Epithelial cell of proximal tubule (primary cell): ENCODE measurements around the gene GJA1. TPM values are rescaled to one million over a fixed set of nuclear protein-coding genes. Genes with fewer than 3 reads are reported as not detected.

Experiments used
- DNase-seq: peaks from one replicate; pipeline ENCODE4 v3.0.0-alpha.2; 2011; ENCODE audit warnings: low read depth
- H3K4me3 ChIP-seq: 2 replicates; pipeline ENCODE4 v1.5.1; 2011; ENCODE audit warnings: low read depth, mild to moderate bottlenecking, low read length
- CTCF ChIP-seq: conservative IDR thresholded peaks from 2 replicates; pipeline ENCODE4 v1.5.1; 2012; ENCODE audit warnings: low read depth, mild to moderate bottlenecking, low read length
- total RNA-seq: library from RNA; depleted of rRNA; stranded (reverse); fragments of >200 nt; gene quantifications from 2 replicates; pipeline ENCODE4 v1.2.3, GENCODE V29; 2015

Gene GJA1
- total RNA-seq, 1 donor from 2014 or later: 165 TPM

GRCh38 chr6:121479486-121480098 lies 44.1 kb downstream of the GJA1 start:
- no peak for TF ChIP-seq CTCF
- H3K4me3 ChIP-seq: no peak overlapping the region
- no peak for DNase-seq

GRCh38 chr6:121480099-121480713 lies 44.8 kb downstream of the GJA1 start:
- no peak for TF ChIP-seq CTCF
- DNase-seq: no peak
- H3K4me3 ChIP-seq: no peak overlapping the region

- TF ChIP-seq CTCF: no peak
- no peak overlapping the region for H3K4me3 ChIP-seq
- no peak for DNase-seq
Measured at GRCh38 chr6:121482004-121482693, 46.7 kb downstream of the GJA1 start.

DNA sequence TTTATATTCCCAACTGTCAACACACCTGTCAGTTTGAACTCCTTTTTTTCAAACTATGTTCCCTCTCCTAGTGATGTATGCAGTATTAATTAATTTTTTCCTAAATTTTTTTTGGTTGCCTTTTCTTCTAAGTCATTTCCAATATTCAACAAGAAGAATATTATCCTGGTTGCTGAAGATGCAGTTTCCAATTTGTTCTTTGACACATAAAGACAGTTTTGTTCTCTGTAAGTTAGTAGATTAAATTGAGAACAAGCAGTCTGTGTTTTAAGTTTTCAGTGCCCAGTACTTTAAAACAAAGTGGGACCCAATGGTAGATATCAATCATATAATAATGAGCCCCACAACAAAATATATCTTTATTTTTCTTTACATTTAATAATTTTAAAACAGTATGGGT lies 47.3 kb downstream of the GJA1 start:
- TF ChIP-seq CTCF: no peak
- no peak overlapping the region for H3K4me3 ChIP-seq
- no peak for DNase-seq

DNA sequence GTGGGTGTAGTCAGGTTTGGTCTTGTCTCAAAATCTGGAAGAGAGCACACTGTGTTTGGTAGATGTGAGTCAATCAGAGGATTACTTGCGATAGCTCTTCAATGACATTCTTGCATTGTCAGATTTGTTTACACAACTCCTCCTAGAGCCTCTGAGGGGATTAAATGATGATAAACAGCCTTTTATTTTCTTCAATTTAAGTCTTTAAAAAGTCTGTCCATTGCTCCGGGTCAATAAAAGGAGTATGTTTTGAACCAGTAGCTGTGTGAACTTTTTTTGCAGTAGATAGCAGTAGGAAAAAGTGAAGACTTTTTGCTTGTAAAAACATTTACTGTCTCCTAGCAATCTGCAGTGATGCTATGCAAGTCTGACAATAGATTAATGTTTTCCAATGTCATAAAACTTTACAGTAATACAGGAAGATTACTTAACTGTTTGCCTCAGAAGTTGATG lies 49.9 kb downstream of the GJA1 start:
- no peak overlapping the region for H3K4me3 ChIP-seq
- TF ChIP-seq CTCF: no peak
- no peak for DNase-seq

DNA sequence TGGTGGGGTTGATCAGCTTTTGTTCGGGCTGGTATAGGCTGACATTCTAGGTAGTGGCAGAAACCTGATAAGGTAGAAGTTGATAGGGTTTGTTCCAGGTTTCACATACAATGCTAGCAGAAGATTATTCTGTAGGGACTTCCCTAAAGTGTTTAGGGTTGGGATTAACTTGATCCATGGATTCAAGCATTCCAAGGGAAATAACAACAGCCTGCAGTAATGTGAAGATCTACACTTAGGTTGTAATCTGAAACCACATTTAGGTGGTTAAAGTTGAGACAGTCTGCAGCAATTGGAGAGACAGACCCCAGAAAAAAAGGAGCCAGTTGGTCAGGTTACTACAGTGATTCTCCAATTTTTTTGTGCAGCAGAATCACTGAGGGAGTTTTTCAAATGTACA lies 56.1 kb downstream of the GJA1 start:
- no peak for DNase-seq
- H3K4me3 ChIP-seq: no peak overlapping the region
- no peak for TF ChIP-seq CTCF
